ENCODE data around the gene MRGPRD. TPM values are rescaled to one million over a fixed set of nuclear protein-coding genes. Genes with fewer than 3 reads are reported as not detected.

Gene MRGPRD
- total RNA-seq, 1 donor: not detected

DNA sequence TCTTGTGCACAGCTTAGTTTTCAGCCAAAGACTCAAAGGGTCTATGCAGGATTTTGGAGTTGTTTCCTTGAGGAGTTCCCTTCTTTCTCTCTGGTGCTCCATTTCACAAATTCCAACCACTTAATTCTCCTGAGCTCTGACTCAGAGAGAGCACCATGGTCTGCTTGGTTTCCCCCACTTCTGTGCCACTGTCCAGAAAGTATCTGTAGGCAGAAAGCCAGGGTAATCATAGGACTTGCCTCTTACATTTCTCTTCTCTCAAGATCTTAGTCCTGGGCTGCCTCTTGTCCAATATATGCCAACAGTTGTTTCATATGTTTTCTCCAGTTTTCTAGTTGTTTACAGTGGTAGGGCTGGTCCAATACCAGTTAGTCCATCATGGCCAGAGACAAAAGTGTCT is 6.4 kb upstream of the MRGPRD start:
- no peak overlapping the region for H3K4me3 ChIP-seq (ENCODE audit: low read depth, low read length)
- peak; percentile 40 for DNase-seq (ENCODE audit: low read depth)
- TF ChIP-seq, protein P1, sequence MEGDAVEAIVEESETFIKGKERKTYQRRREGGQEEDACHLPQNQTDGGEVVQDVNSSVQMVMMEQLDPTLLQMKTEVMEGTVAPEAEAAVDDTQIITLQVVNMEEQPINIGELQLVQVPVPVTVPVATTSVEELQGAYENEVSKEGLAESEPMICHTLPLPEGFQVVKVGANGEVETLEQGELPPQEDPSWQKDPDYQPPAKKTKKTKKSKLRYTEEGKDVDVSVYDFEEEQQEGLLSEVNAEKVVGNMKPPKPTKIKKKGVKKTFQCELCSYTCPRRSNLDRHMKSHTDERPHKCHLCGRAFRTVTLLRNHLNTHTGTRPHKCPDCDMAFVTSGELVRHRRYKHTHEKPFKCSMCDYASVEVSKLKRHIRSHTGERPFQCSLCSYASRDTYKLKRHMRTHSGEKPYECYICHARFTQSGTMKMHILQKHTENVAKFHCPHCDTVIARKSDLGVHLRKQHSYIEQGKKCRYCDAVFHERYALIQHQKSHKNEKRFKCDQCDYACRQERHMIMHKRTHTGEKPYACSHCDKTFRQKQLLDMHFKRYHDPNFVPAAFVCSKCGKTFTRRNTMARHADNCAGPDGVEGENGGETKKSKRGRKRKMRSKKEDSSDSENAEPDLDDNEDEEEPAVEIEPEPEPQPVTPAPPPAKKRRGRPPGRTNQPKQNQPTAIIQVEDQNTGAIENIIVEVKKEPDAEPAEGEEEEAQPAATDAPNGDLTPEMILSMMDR (IDR thresholded peaks at IDR 0.05; ENCODE audit: insufficient read depth, low read length): no peak

DNA sequence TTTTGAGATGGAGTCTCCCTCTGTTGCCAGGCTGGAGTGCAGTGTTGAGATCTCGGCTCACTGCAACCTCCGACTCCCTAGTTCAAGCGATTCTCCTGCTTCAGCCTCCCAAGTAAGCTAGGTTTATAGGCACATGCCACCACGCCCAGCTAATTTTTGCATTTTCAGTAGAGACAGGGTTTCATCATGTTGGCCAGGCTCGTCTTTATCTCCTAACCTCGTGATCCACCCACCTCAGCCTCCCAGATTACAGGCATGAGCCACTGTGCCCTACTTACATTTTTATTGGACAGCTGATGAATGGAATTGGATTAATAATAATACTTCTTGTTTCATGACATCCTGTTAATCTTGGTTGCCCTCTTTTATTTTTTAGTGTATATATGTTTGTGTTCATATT is 3.0 kb upstream of the MRGPRD start:
- no peak for DNase-seq (ENCODE audit: low read depth)
- TF ChIP-seq, protein P1 (IDR thresholded peaks at IDR 0.05; ENCODE audit: insufficient read depth, low read length): no peak

DNA sequence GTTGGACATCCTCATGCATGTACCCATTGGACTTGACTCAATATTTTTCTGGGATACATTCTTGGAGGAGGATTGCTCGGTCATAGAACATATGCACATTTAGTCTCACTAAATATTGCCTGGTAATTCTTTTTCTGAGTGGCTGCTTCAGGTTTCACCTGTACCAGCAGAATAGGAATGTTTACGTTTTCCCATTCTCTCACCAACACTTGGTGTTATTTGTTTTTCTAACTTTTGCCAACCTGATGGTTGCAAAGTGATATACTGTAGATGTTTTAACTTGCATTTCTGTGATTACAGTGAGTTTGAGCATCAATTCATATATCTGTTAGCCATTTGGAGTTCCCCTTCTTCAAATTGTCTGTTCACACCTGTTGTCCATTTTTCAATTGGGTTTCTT is 1.3 kb upstream of the MRGPRD start:
- TF ChIP-seq, protein P1 (IDR thresholded peaks at IDR 0.05; ENCODE audit: insufficient read depth, low read length): no peak
- H3K4me3 ChIP-seq (ENCODE audit: low read depth, low read length): no peak overlapping the region
- no peak for DNase-seq (ENCODE audit: low read depth)

More for the DNA sequence above, 3.0 kb upstream of the MRGPRD start:
- no peak overlapping the region for H3K4me3 ChIP-seq (ENCODE audit: low read depth, low read length)

DNA sequence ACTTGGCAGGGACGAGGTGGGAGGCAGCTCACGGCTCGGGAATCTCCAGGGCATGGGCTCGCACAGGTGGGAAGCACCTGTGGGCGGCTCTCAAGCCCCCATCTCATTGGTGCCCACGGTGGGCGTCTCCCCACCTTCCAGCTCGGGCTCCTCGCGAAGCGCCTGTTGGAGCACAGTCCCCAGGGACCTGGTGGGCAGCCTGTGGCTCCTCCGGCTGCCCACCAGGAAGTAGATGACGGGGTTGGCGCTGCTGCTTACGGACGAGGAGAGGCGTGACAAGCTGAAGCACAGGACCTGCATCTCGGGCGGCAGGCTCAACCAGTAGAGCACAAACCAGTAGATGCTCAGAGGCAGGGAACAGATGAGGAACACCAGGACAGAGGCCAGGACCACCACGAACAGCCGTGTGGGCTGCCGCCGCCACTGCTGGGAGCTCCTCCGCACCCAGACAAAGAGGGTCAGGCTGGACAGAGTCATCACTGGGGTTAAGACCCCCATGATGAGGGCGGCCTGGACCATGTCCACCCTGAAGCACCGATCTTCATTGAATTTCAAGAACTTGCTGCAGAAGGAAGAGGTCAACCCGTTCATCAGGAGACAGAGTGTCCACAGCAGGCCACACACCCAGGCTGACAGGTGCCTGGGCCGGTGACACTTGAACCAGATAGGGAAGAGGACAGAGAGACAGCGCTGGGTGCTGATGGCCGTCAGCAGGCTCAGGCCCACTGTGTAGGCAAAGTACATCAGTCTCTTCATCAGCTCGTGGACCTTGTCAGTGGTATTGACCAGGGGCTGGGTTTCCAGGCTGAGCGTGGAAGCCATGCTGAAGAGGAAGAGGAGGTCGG is 633 bp downstream of the MRGPRD start:
- no peak overlapping the region for H3K4me3 ChIP-seq (ENCODE audit: low read depth, low read length)
- no peak for DNase-seq (ENCODE audit: low read depth)
- TF ChIP-seq, protein P1 (IDR thresholded peaks at IDR 0.05; ENCODE audit: insufficient read depth, low read length): no peak

DNA sequence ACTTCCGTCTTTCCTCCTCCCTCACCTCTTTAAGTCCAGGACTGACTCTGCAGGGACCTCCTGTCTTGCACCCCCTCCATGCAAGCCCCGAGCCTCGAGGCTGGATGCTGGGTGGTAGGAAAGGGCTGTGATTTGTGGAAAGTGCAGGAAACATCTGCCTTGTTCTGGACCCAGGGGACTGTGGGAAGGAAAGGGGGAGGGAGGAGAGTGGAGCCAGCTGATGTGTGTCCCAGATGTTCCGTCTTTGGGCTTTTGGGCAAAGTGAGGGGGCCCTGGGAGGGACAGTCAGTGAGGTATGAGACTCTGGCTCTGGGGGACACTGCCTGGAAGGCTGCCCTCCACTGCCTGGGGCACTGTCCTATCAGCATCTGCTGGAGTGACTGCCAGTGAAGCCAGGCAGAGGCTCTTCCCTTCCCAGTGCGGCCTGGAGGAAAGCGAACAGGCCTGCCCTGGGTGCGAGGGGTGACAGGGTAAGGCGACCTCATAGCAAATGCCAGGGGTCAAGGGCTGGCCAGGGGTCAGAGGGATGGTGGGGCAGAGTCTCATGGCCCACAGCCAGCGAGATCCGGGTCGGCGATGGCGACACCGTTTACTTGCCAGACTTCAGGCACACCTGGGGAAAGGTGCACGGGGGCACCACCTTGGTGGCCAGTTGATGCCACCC is 1.7 kb downstream of the MRGPRD start:
- TF ChIP-seq, protein P1 (IDR thresholded peaks at IDR 0.05; ENCODE audit: insufficient read depth, low read length): no peak
- no peak overlapping the region for H3K4me3 ChIP-seq (ENCODE audit: low read depth, low read length)
- DNase-seq (ENCODE audit: low read depth): no peak

DNA sequence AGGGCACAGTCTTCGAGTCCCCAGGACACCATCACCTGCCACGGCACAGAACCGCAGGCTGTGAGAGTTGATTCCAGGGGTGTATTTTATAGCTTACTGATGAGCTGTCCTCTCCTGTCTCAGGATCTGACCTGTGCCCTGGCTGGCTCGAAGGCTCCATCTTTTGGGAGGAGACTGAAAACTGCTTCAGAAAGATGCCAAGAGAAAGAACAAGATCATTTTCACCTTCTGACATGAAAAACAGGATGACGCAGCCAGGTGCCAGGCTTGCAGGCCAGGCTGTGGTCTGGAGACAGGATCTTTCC is 2.2 kb downstream of the MRGPRD start:
- TF ChIP-seq, protein P1 (IDR thresholded peaks at IDR 0.05; ENCODE audit: insufficient read depth, low read length): no peak
- no peak for DNase-seq (ENCODE audit: low read depth)
- no peak overlapping the region for H3K4me3 ChIP-seq (ENCODE audit: low read depth, low read length)

All from fibroblast of the aortic adventitia (primary cell).